SHP77 treated with DMSO at 0.1 percent for 48 hours (cell line): ENCODE results near the gene ATP6V1C2.
"Not testable (repeated sequence)": the region's sequence is repeated elsewhere in the genome, so short reads cannot be mapped to it uniquely, and the experiment has no call there.

ENCODE experiments used
- DNase-seq: peaks from one replicate; lab custom pipeline; 2025; lab: John Stamatoyannopoulos, UW

The ATP6V1C2 gene

DNA sequence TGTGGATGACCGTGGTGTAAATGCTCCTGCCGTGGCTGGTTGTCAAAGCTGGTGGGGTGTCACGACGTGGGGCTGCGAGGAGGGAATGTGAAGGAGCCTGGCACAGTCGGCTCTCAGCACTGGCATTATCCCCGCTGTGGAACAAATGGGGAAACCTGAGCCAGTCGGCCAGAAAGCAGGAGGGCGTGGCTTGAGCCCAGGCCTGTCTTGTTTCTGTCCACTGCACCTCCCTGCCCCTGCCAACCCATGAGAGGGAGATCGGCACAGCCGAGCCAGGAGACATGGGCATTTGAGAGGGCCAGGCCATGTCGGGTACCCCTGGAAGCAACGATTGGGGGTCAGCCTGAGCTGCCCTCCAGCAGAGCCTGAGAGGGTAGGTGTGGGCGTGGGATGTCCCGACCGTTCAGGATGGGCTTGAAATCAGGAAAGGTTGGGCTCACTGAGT, 46.7 kb downstream of the ATP6V1C2 start:
- DNase-seq: no peak

DNA sequence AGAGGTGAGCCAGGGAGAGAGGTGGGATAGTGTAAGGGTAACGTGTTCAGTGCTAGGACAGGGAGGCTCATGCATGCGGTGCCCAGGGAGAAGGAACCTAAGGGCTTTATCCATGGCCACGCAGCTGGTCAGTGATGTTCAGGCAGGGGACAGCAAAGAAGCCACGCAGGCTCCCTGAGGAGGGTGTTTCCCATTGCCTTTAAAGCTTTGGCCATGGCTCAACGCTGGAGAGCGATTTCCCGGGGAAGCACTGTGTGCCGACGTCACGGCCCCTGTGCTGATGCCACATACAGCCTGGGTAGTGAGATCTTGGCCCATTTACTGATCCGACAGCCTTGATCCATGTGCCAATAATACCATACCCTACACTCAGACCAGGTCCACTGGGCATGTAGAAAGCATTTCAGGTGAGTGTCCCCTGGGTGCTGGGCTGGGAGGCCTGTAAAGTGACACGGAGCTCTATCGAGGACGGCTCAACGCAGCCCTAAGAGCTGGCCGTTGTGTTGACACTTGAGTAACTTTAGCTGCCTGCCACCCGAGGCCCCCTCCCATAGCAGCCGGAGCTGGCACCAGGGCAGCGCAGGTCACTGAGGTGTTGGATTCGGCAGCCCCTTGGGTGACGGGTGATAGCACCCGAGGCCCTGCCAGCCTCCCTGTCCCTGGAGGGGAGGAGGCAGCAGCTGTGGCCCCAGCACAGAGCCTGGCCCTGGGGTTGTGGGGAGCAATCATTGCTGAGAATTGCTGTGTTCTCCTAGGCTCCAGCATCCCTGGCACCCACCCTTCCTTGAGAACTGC, 49.7 kb downstream of the ATP6V1C2 start:
- DNase-seq: no peak

DNA sequence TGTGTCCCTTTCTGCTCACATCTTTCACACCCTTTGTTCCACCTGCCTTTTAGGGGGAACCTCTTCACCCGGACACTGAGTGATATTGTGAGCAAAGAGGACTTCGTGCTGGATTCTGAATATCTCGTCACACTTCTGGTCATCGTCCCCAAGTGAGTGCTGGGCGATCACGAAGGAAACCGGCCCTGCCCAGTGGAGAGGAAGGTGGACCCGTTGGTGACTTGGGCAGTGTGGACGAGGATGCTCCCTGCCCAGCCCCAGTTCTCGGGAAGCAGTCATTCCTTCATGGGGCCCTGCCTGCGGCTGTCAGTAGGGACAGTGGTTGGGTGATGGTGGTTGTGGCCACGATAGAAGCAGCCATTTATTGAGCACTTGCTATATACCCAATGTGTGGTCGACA, 50.4 kb downstream of the ATP6V1C2 start:
- DNase-seq: no peak

DNA sequence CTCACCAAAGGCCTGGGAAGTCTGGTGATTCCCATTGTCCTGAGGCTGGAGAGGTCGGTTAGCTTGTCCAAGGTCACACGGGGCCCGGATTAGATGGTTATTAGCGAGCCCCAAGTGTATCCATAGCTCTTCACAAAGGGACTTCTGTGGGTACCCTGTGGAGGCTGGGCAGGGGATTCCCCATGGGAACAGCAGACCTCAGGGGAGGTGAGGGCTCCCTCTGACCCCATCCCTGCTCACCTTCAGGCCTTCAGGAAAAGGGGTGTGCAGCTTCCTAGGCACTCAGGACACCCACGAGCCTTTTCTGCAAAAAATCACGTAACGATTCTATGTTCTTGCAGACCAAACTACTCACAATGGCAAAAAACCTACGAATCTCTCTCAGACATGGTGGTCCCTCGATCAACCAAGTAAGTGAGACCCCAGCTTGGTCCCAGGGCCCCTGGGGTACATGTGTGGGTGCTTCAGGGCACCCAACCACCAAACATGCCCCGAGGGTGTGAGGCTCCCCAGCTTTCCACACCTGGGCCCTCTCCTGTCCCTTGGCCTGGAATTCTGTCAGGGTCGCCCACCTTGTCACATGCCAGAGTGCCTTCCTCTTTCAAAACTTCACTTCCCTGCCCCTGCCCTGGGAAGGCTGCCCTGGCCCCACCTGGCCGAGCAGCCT, 50.9 kb downstream of the ATP6V1C2 start:
- DNase-seq: no peak

DNA sequence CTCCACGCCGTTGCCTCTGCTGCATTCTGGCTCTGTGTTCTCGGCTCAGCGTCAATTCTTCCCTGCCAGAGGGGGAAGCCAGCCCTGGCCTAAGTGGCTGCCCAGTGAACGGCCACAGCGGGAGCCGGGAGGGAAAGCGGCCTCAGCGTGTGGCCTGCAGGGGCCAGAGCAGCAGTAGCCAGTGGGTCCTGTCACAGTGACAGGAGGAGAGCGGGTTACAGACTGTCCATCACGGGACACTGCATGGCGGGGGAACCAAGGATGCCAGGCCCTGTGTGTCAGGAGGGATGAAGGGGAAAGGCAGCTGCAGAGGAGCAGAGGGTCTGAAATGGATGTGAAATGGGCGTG, 51.4 kb downstream of the ATP6V1C2 start:
- no peak for DNase-seq

DNA sequence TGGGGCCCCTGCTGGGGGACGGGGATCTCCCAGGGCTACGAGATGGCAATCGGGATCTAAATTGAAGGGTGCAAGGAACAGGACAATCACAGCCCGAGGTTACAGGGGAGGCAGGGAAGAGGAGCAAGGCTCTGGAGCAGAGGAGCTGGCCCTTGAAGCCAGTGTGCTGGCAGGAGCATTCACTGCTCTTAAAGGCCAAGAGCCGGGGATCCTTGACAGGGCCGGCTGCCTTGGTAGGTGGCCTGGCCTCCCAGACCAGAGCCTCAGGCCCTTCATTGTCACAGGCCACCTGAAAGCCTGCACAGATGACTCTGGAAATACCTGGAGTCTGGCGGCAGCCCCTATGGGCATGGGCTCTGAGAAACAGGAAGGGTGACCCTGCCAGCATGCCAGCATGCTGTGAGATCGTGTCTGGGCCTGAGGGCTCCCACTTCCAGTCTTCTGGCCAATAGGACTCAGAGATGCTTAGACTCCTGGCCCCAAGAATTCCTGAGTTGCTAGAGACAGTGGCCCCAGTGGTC, 52.5 kb downstream of the ATP6V1C2 start:
- no peak for DNase-seq

DNA sequence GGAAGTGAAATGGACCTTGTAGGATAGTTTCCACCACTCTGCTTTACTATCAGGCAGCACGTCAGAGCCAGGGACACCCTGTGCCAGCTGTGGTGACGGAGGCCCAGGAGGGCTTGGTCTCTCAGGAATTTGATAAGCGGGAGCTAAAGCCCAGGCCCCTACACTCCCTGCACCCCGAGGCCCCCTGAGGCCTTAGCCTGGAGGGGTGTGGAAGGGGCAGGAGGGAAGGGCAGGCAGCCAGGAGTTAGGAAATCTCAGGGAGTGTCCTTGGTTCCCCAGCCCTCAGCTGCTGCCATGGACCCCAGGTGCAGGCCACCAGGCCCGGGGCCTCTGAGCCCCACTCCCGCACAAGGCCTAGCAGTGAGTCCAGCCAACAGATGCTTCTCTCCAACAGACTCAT, 53.0 kb downstream of the ATP6V1C2 start:
- no peak for DNase-seq

DNA sequence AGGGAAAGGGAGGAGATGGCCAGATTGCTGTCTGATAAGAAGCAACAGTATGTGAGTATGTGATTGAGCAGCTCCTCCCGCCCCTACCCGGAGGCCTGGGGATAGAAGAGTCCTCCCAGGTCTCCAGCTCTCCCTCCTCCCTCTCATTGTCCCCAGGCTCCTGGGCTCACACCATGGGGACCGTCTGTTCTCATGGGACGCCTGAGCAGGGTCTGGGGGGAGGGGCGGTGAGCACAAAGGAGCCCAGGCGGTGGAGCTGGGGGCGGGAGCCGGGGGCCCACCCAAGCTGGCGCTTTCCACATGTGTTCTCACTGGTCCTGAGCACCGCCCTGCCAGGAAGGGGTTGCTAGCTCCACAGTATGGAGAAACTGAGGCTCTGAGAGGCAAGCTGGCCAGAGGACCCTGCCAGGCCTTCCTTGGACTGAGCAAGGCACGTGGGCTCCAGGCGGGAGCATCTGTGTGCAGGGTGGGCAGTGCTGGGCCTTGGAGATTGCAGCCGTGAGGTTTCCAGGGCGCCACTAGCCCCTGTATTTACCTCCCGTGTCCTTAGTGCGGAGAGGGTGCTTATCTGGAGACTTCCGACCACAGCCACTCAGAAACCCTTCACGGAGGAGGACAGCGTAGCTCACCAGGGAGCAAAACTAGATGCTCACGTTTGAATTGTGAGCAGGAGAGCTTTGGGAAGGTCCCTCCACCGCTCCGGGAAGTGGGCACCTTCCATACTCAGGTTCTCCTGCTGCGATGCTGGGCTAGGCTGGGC, 53.8 kb downstream of the ATP6V1C2 start:
- no peak for DNase-seq

DNA sequence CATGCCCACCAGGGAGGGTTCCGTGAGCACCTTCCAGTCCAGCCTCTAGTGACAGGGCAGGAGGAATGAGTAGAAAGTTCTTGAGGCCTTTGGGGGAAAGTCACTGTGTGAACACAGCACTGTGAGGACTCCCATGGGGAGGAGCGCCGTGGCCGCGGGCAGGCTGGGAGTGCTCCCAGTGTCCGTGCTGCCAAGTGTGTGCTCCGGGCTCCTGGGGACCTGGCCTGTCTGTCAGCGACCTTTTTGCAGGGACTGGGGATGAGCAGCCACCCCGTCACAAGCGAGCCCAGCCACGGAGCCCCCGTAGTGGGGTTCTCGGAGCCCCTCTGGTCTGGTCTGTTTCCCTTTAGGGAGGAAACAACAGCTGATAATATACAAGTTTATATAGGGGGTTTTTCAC, 54.4 kb downstream of the ATP6V1C2 start:
- no peak for DNase-seq

DNA sequence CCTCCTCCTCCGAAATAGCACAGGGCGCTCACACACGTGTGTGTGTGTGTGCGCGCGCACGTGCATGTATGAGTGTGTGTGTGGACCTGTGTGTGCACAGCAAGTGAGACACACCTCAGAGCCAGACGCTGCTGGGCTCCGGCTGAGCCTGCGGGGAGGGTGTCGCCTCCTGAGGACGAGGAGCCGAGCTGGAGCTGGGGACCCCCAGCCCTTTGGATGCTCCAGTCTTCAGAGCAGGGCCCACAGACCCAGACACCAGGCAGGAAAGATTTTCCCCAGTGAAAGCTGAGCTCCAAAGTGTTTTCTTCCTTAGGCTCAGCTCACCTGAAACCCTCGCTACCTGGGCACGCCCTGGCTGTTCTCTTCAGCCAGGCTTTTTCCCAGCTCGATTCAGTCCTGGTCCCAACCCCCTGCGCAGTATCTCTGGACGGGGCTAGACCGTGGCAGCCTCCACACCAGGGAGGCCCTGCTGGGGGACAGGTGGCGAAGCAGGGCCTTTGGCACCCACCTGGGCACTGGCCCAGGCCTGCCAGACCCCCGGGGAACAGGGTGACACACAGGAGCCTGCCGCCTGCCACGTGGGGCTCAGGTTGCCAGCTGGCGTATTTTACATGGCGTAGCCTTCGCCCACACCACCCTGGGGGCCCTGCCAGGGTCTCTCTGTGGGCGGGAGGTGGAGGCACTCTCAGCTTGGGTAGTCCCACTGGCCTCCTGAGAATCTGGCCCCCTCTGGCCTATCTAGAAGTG, 55.0 kb downstream of the ATP6V1C2 start:
- DNase-seq: no peak

DNA sequence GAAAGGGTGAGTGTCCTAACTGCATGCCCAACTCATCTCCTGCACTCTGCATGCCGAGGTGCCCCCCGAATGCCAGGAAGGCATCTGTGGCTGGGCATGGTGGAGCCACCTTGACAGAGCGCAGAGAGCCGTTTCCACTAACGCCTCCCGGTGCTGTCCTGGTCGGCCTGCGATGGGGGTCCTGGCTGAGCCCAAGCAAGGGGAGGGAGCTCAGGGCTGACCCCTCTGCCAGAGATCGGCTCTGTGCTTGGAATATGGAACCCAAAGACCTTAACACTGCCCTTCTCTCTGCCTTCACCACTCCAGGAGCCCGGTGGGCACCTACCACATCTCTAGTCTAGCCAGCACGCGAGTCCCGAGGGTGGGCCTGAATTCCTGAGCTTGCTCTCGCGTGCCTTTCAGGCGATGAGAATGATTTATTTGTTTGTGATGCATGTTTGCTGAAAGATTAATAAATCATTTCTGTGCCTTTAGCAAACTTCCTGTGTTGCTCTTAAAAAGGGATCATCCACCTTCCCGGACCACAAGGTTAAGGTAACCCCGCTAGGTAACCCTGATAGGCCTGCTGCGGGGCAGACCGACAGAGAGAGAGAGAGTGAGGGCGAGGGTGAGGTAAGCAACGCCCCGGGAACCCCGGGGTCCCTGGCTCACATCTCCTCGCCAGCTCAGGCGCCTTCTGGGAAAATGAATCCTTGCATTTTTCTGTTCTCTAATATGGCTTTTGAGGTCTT, 55.8 kb downstream of the ATP6V1C2 start:
- DNase-seq: no peak

DNA sequence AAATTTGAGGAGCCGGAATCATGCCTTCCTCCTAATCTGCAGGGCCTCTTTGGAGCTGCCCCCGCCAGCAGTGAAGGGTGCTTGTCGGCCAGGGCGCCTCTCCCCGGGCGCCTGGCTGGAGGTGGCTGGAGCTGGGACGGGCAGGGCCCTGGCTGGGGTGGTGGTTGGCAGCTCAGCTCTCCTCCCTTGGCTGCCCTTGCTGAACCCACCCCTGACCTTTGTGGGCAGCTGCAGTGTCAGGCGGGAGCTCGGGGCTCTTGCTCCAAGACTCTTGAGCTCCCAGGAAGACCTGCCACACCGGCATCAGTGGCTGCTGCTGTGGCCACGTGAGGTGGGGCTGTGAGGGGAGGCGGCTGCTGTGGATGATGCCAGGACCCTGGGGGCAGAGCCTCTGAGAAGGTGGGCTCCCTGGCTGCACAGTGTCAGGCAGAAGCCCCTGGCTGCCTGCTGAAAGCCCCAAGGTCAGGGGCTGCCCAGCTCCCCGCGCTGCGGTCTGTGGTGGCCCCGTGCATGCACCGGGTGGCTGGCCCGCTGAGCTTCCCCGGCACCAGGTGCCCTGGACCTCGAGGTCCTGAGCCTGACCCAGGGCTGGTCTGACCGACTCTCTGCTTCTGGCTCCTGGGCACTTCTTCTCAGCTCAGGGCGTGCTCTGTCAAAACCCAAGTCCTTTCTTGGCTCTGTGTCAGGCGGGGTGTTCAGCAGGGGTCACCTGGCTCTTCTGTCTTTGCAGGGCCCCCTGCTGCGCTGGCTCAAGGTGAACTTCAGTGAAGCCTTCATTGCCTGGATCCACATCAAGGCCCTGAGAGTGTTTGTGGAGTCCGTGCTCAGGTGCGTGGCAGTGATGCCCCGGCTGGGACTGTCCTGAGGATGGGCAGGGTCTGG, 56.7 kb downstream of the ATP6V1C2 start:
- DNase-seq: no peak

DNA sequence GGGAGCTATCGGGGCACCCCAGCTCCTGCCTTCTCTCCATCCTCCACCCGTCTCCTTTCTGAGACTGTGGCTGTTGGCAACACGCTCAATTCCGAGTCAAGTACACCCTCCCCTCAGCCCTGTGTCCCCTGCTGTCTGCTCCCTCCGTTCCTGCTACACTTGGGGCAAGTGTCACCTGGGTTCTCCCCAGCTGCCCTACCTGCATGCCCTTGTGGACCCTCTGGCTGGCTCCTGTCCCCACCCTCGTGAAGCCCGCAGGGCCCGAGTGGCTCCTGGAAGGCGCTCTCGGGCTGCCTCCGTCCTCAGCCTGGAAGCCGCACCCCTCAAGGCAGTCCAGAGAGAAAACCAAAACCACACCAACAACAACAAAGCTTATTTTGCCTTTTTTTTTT, 57.3 kb downstream of the ATP6V1C2 start:
- no peak for DNase-seq

DNA sequence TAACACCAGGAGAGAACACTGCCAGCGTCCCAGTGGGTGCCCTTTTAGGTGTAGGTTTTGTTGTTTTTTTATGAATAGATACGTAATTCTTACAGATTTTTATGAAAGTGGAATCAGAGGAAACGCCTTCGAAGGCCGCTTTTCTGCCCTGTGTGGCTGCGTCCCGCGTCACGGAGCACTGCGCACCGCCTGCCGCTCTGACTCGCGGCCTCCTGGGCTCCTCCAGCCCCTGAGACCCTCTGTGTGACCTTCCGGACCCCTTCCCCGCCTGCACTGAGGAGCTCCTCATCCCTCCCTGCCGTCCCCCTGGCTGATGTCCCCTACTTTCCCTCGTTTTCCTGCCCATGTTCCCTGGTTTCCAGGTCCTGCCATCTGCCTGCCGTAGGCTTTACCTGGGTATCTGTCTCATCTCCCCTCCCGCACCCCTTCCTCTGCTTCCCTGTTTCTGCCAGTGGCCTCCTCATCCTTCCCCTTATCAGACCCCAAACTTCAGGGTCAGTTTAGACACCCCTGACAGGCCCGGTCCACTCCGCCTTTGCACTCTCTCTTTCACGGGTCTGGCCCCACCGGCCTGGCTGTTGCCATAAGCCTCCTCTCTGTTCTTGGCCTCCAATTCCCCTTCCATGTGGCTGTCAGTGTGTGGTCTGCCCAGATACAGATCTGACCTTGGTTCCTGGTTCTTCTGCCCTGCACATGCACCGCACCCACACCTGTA, 58.5 kb downstream of the ATP6V1C2 start:
- DNase-seq: no peak

DNA sequence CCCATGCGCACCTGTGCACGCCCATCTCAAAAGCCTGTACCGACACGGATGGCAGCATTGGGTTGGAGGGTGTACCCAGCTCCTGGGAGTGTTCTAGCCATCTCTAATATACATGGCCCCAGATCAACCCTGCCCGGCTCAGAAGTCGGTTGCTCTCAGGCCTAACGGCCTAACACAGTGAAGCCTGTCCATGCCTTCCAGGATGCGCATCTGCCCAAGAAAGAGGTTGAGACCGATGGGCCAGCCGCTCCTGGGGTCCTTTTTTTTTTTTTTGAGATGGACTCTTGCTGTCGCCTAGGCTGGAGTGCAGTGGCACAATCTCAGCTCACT, 59.0 kb downstream of the ATP6V1C2 start:
- no peak for DNase-seq

DNA sequence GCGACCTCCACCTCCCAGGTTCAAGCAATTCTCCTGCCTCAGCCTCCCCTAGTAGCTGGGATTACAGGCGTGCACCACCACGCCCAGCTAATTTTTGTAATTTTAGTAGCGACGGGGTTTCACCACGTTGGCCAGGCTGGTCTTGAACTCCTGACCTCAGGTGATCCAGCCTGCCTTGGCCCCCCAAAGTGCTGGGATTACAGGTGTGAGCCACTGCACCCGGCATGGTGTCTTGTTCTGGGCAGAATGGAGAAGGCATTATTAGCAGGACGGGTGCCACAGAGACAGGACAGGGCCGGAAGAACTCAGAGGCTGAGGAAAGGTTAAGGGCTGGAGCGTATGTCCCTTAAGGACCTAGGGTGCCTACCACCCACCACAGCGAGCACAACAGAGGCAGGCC, 59.4 kb downstream of the ATP6V1C2 start:
- not testable (repeated sequence) for DNase-seq

DNA sequence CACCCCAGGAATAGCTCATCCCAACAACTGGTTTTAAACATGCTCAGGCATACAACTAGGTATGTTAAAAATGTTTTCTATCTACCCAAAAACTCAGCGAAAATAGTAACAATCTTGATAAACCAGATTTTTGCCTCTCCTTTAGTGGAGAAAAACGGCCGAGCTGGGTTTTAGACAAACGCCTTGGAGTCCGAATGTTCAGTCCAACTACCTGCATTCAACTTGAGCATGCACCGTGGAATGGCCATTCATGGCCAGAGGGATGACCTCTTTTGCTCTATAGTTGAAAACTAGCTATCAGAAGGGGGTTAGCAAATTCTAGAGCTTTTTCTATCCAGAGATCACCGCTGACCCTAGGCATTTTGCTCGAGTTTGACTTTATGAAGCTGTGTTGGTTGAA, 60.3 kb downstream of the ATP6V1C2 start:
- DNase-seq: no peak

DNA sequence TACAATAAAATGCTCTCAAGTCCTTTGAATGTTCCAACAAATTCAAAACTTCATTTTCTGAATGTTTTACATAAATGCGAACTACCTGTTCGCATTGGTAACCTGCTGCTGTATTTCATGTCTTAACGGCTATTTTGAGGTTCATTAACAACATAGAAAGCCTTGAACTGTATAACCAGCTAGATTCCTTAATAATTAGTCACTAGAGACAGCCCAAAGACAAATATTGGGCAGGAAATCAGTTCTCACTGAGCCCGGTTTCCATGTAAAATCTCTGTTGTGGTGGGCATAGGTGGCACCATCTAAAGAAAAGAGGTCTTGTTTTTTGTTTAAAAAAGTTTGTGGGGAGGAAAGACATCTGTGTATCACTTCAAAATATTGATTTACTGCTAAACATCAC, 62.0 kb downstream of the ATP6V1C2 start:
- DNase-seq: no peak

DNA sequence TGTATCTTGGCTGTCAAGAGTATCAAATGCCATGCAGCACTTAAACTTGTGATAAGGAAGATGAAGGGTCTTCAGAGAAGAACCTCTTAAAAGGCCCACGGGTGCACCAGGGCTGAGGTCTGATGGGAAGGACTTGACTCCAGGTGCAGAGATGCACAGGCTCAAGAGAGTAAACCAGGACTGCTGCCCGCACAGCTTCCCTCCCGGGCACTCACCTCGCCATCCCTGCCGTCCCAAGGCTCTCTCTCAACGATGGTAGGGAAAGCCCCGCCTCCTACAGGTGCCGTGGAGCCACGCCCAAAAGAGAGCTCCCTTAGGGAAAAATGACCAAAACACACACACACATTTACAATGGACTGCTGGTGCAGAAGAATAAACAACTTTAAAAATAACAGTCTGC, 63.3 kb downstream of the ATP6V1C2 start:
- DNase-seq: no peak

DNA sequence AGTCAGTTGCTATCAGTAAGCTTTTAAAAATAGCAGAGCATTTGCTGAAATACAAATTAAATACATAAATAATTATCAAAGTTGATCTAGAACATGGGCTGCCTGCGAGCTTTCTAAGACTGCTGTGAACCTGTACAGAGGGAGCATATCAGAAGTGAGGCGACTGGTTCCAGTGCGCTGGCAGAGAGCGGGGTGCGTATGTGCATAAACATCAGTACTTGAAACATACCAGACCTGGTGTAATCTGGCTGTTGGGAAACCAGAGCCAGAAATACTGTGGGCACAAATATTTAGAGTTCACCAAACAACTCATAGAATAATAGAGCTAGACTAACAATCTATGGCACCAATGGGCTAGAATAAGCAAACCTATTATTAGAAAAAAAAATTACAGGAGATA, 63.8 kb downstream of the ATP6V1C2 start:
- DNase-seq: no peak
